Cardiac muscle cell (in vitro differentiated cells and primary cell): ENCODE data around the gene DNAH2. TPM values are rescaled to one million over a fixed set of nuclear protein-coding genes. Genes with fewer than 3 reads are reported as not detected.

Experiments used
- DNase-seq, 2 donors: peaks; one replicate each; pipeline versions ENCODE4 v3.0.0 to v3.0.0-alpha.2; 2010 to 2017; ENCODE audit warnings: low read depth in 1 of 2, low spot score in 1 of 2
- H3K27ac ChIP-seq: fragments of 200-600 bp; sonication (generic); 2 replicates; pipeline ENCODE4 v1.5.1; 2016
- H3K27me3 ChIP-seq: fragments of 200-600 bp; sonication (generic); 2 replicates; pipeline ENCODE4 v1.6.0; 2016; ENCODE audit warnings: control low read depth
- H3K36me3 ChIP-seq: fragments of 200-600 bp; sonication (generic); 2 replicates; pipeline ENCODE4 v1.5.1; 2016; ENCODE audit warnings: control low read depth
- H3K4me1 ChIP-seq: fragments of 200-600 bp; sonication (generic); 2 replicates; pipeline ENCODE4 v1.8.1; 2017; ENCODE audit warnings: low read depth, mild to moderate bottlenecking, mixed run types
- H3K4me3 ChIP-seq: fragments of 200-600 bp; sonication (generic); 2 replicates; pipeline ENCODE4 v1.5.1; 2016; ENCODE audit warnings: mild to moderate bottlenecking
- H3K9me3 ChIP-seq: fragments of 200-600 bp; sonication (generic); 2 replicates; pipeline ENCODE4 v1.5.1; 2017; ENCODE audit warnings: low read depth, mild to moderate bottlenecking, control low read depth
- polyA plus RNA-seq: library from polyadenylated mRNA; unstranded; fragments of >200 nt; fragmentation: Nextera tagmentation; extraction: Ambion mirVana; gene quantifications from 2 replicates; pipeline ENCODE4 v1.2.1, GENCODE V29; 2016
- total RNA-seq: library from RNA; depleted of rRNA; stranded (reverse); fragments of >200 nt; gene quantifications from 2 replicates; pipeline ENCODE4 v1.2.3, GENCODE V29; 2016
- TF ChIP-seq, protein P1 (sequence below): IDR thresholded peaks from 2 replicates; pipeline ENCODE4 v1.5.1; 2012; ENCODE audit warnings: low read depth, mild to moderate bottlenecking, low read length

Gene DNAH2
- total and polyA plus RNA-seq, 2 experiments from 2014 or later: 0.42 to 3.0 TPM

DNA sequence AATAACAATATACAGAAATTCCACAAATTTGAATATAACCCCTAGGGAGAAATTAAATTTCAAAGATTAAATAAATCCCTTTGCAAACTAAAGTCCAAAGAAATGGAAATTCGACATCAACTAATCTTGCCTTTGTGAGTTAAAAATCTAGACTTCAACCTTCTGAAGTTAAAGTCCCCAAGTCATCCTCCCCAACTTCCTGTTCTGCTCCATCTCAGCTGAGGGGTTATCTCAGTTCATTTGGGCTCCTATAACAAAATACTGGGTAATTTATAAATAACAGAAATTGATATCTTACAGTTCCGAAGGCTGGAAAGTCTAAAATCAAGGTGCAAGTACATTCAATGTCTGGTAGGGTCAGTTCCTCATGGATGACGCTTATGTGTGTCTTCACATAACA lies 93.7 kb downstream of the DNAH2 start:
- DNase-seq: no peak
- Histone ChIP-seq H3K4me1 (no peaks in the 10 kb centered on the region), H3K27me3 (no peaks in the 10 kb centered on the region), H3K9me3 (no peaks in the 10 kb centered on the region), H3K36me3 (no peaks in the 10 kb centered on the region), H3K4me3 (no peak overlapping the region), H3K27ac (no peak overlapping the region)
- TF ChIP-seq, protein P1, sequence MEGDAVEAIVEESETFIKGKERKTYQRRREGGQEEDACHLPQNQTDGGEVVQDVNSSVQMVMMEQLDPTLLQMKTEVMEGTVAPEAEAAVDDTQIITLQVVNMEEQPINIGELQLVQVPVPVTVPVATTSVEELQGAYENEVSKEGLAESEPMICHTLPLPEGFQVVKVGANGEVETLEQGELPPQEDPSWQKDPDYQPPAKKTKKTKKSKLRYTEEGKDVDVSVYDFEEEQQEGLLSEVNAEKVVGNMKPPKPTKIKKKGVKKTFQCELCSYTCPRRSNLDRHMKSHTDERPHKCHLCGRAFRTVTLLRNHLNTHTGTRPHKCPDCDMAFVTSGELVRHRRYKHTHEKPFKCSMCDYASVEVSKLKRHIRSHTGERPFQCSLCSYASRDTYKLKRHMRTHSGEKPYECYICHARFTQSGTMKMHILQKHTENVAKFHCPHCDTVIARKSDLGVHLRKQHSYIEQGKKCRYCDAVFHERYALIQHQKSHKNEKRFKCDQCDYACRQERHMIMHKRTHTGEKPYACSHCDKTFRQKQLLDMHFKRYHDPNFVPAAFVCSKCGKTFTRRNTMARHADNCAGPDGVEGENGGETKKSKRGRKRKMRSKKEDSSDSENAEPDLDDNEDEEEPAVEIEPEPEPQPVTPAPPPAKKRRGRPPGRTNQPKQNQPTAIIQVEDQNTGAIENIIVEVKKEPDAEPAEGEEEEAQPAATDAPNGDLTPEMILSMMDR: no peak

DNA sequence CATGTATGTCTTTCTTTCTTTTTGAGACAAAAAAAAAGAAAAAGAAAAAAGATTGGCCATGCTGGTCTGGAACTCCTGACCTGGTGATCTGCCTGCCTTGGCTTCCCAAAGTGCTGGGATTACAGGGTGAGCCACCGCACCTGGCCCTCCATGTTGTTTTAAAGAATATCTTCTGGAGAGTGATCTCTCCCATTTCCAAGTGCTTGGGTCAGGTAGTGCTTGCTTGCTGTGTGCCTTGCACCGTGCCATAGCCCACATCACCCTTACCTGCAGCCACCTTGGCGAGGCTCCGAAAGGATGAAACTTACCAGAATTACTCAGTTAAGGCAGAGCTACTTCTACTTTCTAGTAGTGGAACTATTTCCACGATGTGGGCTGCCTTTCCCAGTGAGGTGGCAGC lies 97.4 kb downstream of the DNAH2 start:
- Histone ChIP-seq H3K4me3 (no peak overlapping the region), H3K36me3 (no peaks in the 10 kb centered on the region), H3K27me3 (no peaks in the 10 kb centered on the region), H3K9me3 (no peaks in the 10 kb centered on the region), H3K4me1 (peaks cover 11% of the 10 kb centered on the region), H3K27ac (no peak overlapping the region)
- TF ChIP-seq, protein P1: no peak
- DNase-seq: no peak

GRCh38 chr17:7816926-7817642 lies 99.5 kb downstream of the DNAH2 start:
- no peak overlapping the region for H3K4me3 ChIP-seq
- no peaks in the 10 kb centered on the region for H3K27me3 ChIP-seq
- no peaks in the 10 kb centered on the region for H3K36me3 ChIP-seq
- TF ChIP-seq, protein P1: no peak
- DNase-seq: peak in 1 of 2 donors; percentile 21
- H3K4me1 ChIP-seq: peaks cover 11% of the 10 kb centered on the region
- no peaks in the 10 kb centered on the region for H3K9me3 ChIP-seq
- peak overlapping the region; percentile 77 for H3K27ac ChIP-seq

- no peak overlapping the region for H3K4me3 ChIP-seq
- H3K36me3 ChIP-seq: no peaks in the 10 kb centered on the region
- no peaks in the 10 kb centered on the region for H3K27me3 ChIP-seq
- no peak for DNase-seq
- H3K27ac ChIP-seq: peak overlapping the region; percentile 77
- peaks cover 11% of the 10 kb centered on the region for H3K4me1 ChIP-seq
- H3K9me3 ChIP-seq: no peaks in the 10 kb centered on the region
- TF ChIP-seq, protein P1: no peak
Observed at GRCh38 chr17:7817643-7817964, 100.1 kb downstream of the DNAH2 start.

GRCh38 chr17:7818026-7818425 lies 100.5 kb downstream of the DNAH2 start:
- TF ChIP-seq, protein P1: no peak
- no peak for DNase-seq
- Histone ChIP-seq H3K27ac (no peak overlapping the region), H3K36me3 (no peaks in the 10 kb centered on the region), H3K4me3 (no peak overlapping the region), H3K4me1 (peaks cover 11% of the 10 kb centered on the region), H3K27me3 (no peaks in the 10 kb centered on the region), H3K9me3 (no peaks in the 10 kb centered on the region)
